Colonic mucosa (tissue), 4 donors: ENCODE measurements around the gene ZBTB49. TPM values are rescaled to one million over a fixed set of nuclear protein-coding genes. Genes with fewer than 3 reads are reported as not detected.

ENCODE experiments used
- DNase-seq: peaks from one replicate; pipeline ENCODE4 v3.0.0-alpha.2; 2020
- H3K27ac ChIP-seq: fragments of 200-600 bp; one replicate; pipeline ENCODE4 v1.8.0; 2021
- H3K27me3 ChIP-seq: fragments of 200-600 bp; one replicate; pipeline ENCODE4 v1.8.0; 2021
- H3K36me3 ChIP-seq: fragments of 200-600 bp; one replicate; pipeline ENCODE4 v1.8.0; 2021
- H3K4me1 ChIP-seq: fragments of 200-600 bp; one replicate; pipeline ENCODE4 v1.8.0; 2021; ENCODE audit warnings: mild to moderate bottlenecking
- H3K4me3 ChIP-seq: fragments of 200-600 bp; one replicate; pipeline ENCODE4 v1.8.0; 2021
- H3K9ac ChIP-seq, 2 donors: one replicate each; pipeline ENCODE4 v1.7.0; 2013; ENCODE audit warnings: control low read depth in 2 of 2, low read depth in 2 of 2, low read length in 2 of 2
- H3K9me3 ChIP-seq: fragments of 200-600 bp; one replicate; pipeline ENCODE4 v1.8.0; 2021
- intact Hi-C: fragments of 100-400 bp; cut with DNase I; formaldehyde crosslinking; loops from one replicate; pipeline ENCODE4 v1.14.1; 2022
- total RNA-seq, 2 donors: library from RNA; stranded (reverse); fragmentation: NEBNext Ultra II Directional in 1 of 2; extraction: Animal tissue kit (Norgen Biotek cat#: 25700) in 1 of 2; gene quantifications; one replicate each; pipeline ENCODE4 v1.2.1, GENCODE V29; 2021
- TF ChIP-seq, protein P1 (sequence below): fragments of 200-600 bp; IDR thresholded peaks from one replicate; pipeline ENCODE4 v1.8.0; 2022; ENCODE audit warnings: antibody characterized with exemption, mild to moderate bottlenecking
- donor health status: healthy.
- donor health status: DM: no; HTN: no; CAD: no.
- donor health status: DM: no; HTN: no; CAD: no.

Gene ZBTB49
- total RNA-seq, 2 donors from 2014 or later = 4.0 to 5.1 TPM

DNA sequence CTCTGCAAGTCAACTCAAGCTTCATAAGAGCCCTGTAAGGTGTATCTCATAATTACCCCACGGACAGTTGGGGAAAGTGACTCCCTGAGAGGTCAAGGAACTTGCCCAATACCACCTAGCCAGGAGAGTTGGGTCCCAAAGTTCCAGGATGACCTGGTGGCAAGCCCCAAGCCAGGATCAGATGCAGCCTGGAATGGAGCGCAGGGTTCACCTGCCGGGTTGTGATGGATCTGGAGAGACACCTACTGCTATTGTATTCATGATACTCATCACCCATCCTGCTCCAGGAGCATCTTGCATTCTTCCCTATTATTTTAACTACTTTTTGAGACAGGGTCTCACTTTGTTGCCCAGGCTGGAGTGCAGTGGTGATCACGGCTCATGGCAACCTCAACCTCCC, 36.1 kb downstream of the ZBTB49 start:
- intact Hi-C loops = no loop called here
- DNase-seq = no peak
- Histone ChIP-seq H3K4me1 (no peaks in the 10 kb centered on the region), H3K9ac (no peak overlapping the region), H3K27ac (no peak overlapping the region), H3K36me3 (no peaks in the 10 kb centered on the region), H3K9me3 (no peaks in the 10 kb centered on the region), H3K4me3 (no peak overlapping the region), H3K27me3 (no peaks in the 10 kb centered on the region)
- TF ChIP-seq, protein P1, sequence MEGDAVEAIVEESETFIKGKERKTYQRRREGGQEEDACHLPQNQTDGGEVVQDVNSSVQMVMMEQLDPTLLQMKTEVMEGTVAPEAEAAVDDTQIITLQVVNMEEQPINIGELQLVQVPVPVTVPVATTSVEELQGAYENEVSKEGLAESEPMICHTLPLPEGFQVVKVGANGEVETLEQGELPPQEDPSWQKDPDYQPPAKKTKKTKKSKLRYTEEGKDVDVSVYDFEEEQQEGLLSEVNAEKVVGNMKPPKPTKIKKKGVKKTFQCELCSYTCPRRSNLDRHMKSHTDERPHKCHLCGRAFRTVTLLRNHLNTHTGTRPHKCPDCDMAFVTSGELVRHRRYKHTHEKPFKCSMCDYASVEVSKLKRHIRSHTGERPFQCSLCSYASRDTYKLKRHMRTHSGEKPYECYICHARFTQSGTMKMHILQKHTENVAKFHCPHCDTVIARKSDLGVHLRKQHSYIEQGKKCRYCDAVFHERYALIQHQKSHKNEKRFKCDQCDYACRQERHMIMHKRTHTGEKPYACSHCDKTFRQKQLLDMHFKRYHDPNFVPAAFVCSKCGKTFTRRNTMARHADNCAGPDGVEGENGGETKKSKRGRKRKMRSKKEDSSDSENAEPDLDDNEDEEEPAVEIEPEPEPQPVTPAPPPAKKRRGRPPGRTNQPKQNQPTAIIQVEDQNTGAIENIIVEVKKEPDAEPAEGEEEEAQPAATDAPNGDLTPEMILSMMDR = no peak

DNA sequence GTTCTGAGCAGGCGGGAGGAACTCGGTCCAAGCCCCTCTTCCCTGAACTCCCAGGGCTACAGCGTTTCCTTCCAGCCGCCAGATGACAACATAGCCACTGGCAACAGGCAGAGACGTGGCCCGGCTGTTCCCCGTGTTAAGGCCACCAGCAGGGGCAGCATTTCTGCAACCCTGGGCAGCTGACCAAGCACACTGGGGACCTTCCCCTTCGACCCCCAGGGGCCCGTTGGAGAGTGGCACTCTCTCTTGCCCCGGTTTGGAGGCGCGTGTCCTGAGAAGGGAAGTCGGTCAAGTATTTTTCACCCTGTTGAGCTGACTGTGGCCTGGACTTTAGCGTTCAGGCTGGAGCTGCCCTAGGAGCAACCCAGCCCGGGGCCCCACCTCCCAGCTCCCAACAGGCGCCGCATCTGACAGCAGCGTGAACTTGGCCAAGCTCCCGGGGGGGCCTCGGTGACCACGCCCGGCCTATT, 37.6 kb downstream of the ZBTB49 start:
- Histone ChIP-seq H3K9me3 (no peaks in the 10 kb centered on the region), H3K36me3 (no peaks in the 10 kb centered on the region), H3K9ac (no peak overlapping the region), H3K27ac (no peak overlapping the region), H3K4me1 (no peaks in the 10 kb centered on the region), H3K27me3 (no peaks in the 10 kb centered on the region), H3K4me3 (no peak overlapping the region)
- TF ChIP-seq, protein P1 = no peak
- intact Hi-C loops = no loop called here
- DNase-seq = no peak

GRCh38 chr4:4328206-4328605, 38.2 kb downstream of the ZBTB49 start:
- Histone ChIP-seq H3K27ac (no peak overlapping the region), H3K4me3 (no peak overlapping the region), H3K9ac (no peak overlapping the region), H3K36me3 (no peaks in the 10 kb centered on the region), H3K4me1 (no peaks in the 10 kb centered on the region), H3K27me3 (no peaks in the 10 kb centered on the region), H3K9me3 (no peaks in the 10 kb centered on the region)
- TF ChIP-seq, protein P1 = no peak
- intact Hi-C loops = no loop called here
- DNase-seq = no peak

DNA sequence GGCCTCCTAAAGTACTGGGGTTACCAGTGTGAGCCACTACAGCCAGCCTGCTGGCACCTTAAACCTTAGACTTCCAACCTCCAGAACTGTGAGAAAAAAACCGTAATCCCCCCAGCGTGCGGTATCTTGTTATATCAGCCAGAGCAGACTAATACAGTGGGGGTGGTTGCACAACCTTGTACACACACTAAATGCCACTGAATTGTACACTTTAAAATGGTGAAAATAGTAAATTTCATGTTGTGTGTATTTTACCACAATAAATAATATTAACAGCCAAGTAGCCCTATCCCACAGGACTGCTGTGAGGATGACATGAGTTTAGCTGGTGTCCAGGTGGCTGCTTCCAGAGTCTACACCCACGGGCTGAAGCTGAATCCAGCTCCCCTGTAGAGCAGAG, 38.8 kb downstream of the ZBTB49 start:
- intact Hi-C loops = no loop called here
- H3K4me1 ChIP-seq = no peaks in the 10 kb centered on the region
- TF ChIP-seq, protein P1 = no peak
- H3K27ac ChIP-seq = no peak overlapping the region
- H3K9ac ChIP-seq = no peak overlapping the region
- no peak overlapping the region for H3K4me3 ChIP-seq
- H3K9me3 ChIP-seq = no peaks in the 10 kb centered on the region
- H3K27me3 ChIP-seq = no peaks in the 10 kb centered on the region
- H3K36me3 ChIP-seq = no peaks in the 10 kb centered on the region
- no peak for DNase-seq

GRCh38 chr4:4329496-4329895, 39.4 kb downstream of the ZBTB49 start:
- DNase-seq = no peak
- Histone ChIP-seq H3K27me3 (no peaks in the 10 kb centered on the region), H3K4me1 (no peaks in the 10 kb centered on the region), H3K27ac (no peak overlapping the region), H3K9ac (no peak overlapping the region), H3K36me3 (no peaks in the 10 kb centered on the region), H3K4me3 (no peak overlapping the region), H3K9me3 (no peaks in the 10 kb centered on the region)
- intact Hi-C loops = no loop called here
- TF ChIP-seq, protein P1 = no peak

DNA sequence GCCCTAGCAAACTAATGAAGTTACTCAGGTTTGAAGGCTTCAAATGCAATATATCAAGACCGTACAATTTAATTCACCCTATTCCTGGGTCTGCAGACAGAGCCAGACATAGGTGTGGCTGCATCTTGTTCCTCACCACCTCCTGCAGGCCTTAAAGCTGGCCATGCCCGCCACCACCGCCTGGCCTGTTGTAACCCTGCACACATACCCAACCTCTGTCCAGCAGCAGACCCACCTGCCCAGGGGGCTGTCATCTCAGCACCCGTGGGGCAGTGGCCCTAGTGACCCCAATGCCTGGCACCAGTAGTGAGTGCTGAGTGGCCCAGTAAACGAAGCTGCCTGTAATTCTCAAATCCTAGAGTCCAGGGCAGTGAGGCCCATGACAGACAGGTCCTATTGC, 40.7 kb downstream of the ZBTB49 start:
- Histone ChIP-seq H3K27me3 (no peaks in the 10 kb centered on the region), H3K9me3 (no peaks in the 10 kb centered on the region), H3K4me3 (no peak overlapping the region), H3K9ac (no peak overlapping the region), H3K27ac (no peak overlapping the region), H3K36me3 (no peaks in the 10 kb centered on the region), H3K4me1 (no peaks in the 10 kb centered on the region)
- intact Hi-C loops = no loop called here
- DNase-seq = no peak
- TF ChIP-seq, protein P1 = no peak
